Measurements from ENCODE around the gene VIPR1.

Gene VIPR1

GRCh38 chr3:42562047-42562907 lies 59.8 kb downstream of the VIPR1 start:
- TF ChIP-seq POLR2AphosphoS5 (IDR thresholded peaks at IDR 0.05; ENCODE audit: low read depth, low read length) (no peak), TAF1 (IDR thresholded peaks at IDR 0.05; ENCODE audit: borderline replicate concordance, insufficient read depth, low read length) (no peak), SIN3A (IDR thresholded peaks at IDR 0.05; ENCODE audit: borderline replicate concordance, insufficient read depth, low read length) (no peak), FOXP2 (optimal IDR thresholded peaks at IDR 0.05; ENCODE audit: borderline replicate concordance, extremely low read depth, extremely low read length, insufficient read depth) (no peak)
- TF ChIP-seq, protein P1, sequence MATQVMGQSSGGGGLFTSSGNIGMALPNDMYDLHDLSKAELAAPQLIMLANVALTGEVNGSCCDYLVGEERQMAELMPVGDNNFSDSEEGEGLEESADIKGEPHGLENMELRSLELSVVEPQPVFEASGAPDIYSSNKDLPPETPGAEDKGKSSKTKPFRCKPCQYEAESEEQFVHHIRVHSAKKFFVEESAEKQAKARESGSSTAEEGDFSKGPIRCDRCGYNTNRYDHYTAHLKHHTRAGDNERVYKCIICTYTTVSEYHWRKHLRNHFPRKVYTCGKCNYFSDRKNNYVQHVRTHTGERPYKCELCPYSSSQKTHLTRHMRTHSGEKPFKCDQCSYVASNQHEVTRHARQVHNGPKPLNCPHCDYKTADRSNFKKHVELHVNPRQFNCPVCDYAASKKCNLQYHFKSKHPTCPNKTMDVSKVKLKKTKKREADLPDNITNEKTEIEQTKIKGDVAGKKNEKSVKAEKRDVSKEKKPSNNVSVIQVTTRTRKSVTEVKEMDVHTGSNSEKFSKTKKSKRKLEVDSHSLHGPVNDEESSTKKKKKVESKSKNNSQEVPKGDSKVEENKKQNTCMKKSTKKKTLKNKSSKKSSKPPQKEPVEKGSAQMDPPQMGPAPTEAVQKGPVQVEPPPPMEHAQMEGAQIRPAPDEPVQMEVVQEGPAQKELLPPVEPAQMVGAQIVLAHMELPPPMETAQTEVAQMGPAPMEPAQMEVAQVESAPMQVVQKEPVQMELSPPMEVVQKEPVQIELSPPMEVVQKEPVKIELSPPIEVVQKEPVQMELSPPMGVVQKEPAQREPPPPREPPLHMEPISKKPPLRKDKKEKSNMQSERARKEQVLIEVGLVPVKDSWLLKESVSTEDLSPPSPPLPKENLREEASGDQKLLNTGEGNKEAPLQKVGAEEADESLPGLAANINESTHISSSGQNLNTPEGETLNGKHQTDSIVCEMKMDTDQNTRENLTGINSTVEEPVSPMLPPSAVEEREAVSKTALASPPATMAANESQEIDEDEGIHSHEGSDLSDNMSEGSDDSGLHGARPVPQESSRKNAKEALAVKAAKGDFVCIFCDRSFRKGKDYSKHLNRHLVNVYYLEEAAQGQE (IDR thresholded peaks at IDR 0.05; ENCODE audit: insufficient read depth in 1 of 2, low read depth in 2 of 2, low read length in 2 of 2): no peak

DNA sequence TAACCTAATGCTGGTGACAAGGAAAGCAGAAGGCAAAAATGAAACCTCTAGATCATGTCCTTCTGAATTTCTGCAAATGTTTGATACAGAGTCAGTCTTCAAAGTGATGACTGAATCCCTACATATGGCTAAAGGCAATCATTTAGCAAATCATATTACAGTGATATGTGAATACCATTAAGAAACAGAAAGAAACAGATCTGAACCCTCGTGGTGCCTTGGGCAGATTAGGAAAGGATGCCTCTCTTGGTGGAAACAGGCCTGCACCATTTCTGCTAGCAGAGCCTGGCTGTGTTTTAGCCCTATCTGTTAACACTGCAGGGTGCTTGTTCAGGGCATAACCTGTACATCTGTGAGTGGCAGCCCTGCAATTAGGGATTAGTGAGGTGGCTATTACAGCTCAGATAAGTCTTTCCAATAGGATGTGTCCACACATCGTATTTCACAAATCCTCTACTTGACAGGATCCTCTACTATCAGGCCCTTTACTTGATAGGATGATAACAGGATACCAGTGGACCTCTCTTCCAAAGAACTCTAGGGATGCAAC lies 67.2 kb downstream of the VIPR1 start:
- TF ChIP-seq TAF1 (IDR thresholded peaks at IDR 0.05; ENCODE audit: borderline replicate concordance, insufficient read depth, low read length) (no peak), SIN3A (IDR thresholded peaks at IDR 0.05; ENCODE audit: borderline replicate concordance, insufficient read depth, low read length) (no peak), POLR2AphosphoS5 (IDR thresholded peaks at IDR 0.05; ENCODE audit: low read depth, low read length) (no peak), FOXP2 (optimal IDR thresholded peaks at IDR 0.05; ENCODE audit: borderline replicate concordance, extremely low read depth, extremely low read length, insufficient read depth) (no peak)
- TF ChIP-seq, protein P1 (IDR thresholded peaks at IDR 0.05; ENCODE audit: insufficient read depth in 1 of 2, low read depth in 2 of 2, low read length in 2 of 2): no peak

- TF ChIP-seq TAF1 (IDR thresholded peaks at IDR 0.05; ENCODE audit: borderline replicate concordance, insufficient read depth, low read length) (no peak), FOXP2 (optimal IDR thresholded peaks at IDR 0.05; ENCODE audit: borderline replicate concordance, extremely low read depth, extremely low read length, insufficient read depth) (no peak)
Observed at GRCh38 chr3:42572278-42572677, 69.8 kb downstream of the VIPR1 start.

GRCh38 chr3:42575137-42575741 lies 72.8 kb downstream of the VIPR1 start:
- no peak for TF ChIP-seq SIN3A (IDR thresholded peaks at IDR 0.05; ENCODE audit: borderline replicate concordance, insufficient read depth, low read length)
- TF ChIP-seq TAF1 (IDR thresholded peaks at IDR 0.05; ENCODE audit: borderline replicate concordance, insufficient read depth, low read length): no peak
- TF ChIP-seq, protein P1 (IDR thresholded peaks at IDR 0.05; ENCODE audit: insufficient read depth in 1 of 2, low read depth in 2 of 2, low read length in 2 of 2): no peak
- no peak for TF ChIP-seq POLR2AphosphoS5 (IDR thresholded peaks at IDR 0.05; ENCODE audit: low read depth, low read length)
- no peak for TF ChIP-seq FOXP2 (optimal IDR thresholded peaks at IDR 0.05; ENCODE audit: borderline replicate concordance, extremely low read depth, extremely low read length, insufficient read depth)

DNA sequence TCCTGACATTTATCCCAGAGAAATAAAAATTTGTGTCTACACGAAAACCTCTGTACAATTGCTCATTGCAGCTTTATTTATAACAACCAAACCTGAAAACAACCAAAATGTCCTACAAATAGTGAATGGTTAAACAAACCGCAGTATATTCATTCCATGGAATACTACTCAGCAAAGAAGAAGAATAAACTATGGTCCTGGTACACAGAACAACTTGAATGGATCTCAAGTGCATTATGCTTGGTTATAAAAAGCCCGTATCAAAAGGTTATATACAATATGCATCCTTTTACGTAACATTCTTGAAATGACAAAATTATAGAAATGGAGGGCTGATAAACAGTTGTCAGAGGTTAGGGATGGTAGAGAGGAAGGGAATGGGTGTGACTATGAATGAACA lies 75.6 kb downstream of the VIPR1 start:
- TF ChIP-seq SIN3A (IDR thresholded peaks at IDR 0.05; ENCODE audit: borderline replicate concordance, insufficient read depth, low read length) (no peak), TAF1 (IDR thresholded peaks at IDR 0.05; ENCODE audit: borderline replicate concordance, insufficient read depth, low read length) (no peak), POLR2AphosphoS5 (IDR thresholded peaks at IDR 0.05; ENCODE audit: low read depth, low read length) (no peak)
- TF ChIP-seq, protein P1 (IDR thresholded peaks at IDR 0.05; ENCODE audit: insufficient read depth in 1 of 2, low read depth in 2 of 2, low read length in 2 of 2): no peak
